Omental fat pad (tissue), 4 donors: ENCODE data around the gene FASTK. TPM values are rescaled to one million over a fixed set of nuclear protein-coding genes. Genes with fewer than 3 reads are reported as not detected.

Experiments
- ATAC-seq: fragments of 150-250 bp; one replicate; pipeline ENCODE4 v1.9.1; 2016; ENCODE audit warnings: mild to moderate bottlenecking, moderate library complexity; ENCODE audit not compliant: low FRiP score
- DNase-seq: peaks from one replicate; pipeline ENCODE4 v3.0.0-alpha.2; 2019; ENCODE audit warnings: low spot score
- total RNA-seq, 4 donors: library from RNA; depleted of rRNA; stranded (reverse); fragments of >200 nt; gene quantifications; one replicate each; pipeline ENCODE4 v1.1.0, GENCODE V29; 2016
- TF ChIP-seq, protein P1 (sequence below), 3 donors: fragments of 450-650 bp; IDR thresholded peaks; one replicate each; pipeline ENCODE4 v1.5.1; 2016 to 2017; ENCODE audit warnings: antibody characterized with exemption in 3 of 3, mild to moderate bottlenecking in 3 of 3, moderate library complexity in 2 of 3

FASTK gene
- total RNA-seq, 4 donors from 2014 or later = 44.0 to 67.6 (median 51.6) TPM

DNA sequence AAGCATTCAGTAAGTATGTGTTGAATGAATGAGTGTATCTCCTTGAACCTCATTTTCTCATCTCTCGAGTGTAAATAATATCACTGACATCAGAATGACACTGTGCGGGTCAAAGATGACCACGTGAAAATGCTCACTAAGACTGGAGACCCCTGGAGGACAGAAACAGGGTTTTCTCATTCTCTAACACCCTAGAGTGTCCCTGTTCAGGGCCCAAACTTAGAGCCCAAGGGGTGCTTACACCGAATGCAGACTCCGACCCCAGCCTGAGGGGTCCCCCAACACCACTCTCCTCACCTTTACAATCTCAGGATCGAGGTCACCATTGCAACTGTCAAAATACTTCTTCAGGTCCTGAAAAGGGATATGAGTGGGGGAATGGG, 24.3 kb downstream of the FASTK start:
- no peak for ATAC-seq
- TF ChIP-seq, protein P1, sequence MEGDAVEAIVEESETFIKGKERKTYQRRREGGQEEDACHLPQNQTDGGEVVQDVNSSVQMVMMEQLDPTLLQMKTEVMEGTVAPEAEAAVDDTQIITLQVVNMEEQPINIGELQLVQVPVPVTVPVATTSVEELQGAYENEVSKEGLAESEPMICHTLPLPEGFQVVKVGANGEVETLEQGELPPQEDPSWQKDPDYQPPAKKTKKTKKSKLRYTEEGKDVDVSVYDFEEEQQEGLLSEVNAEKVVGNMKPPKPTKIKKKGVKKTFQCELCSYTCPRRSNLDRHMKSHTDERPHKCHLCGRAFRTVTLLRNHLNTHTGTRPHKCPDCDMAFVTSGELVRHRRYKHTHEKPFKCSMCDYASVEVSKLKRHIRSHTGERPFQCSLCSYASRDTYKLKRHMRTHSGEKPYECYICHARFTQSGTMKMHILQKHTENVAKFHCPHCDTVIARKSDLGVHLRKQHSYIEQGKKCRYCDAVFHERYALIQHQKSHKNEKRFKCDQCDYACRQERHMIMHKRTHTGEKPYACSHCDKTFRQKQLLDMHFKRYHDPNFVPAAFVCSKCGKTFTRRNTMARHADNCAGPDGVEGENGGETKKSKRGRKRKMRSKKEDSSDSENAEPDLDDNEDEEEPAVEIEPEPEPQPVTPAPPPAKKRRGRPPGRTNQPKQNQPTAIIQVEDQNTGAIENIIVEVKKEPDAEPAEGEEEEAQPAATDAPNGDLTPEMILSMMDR (IDR thresholded peaks at IDR 0.05) = no peak
- DNase-seq = no peak

DNA sequence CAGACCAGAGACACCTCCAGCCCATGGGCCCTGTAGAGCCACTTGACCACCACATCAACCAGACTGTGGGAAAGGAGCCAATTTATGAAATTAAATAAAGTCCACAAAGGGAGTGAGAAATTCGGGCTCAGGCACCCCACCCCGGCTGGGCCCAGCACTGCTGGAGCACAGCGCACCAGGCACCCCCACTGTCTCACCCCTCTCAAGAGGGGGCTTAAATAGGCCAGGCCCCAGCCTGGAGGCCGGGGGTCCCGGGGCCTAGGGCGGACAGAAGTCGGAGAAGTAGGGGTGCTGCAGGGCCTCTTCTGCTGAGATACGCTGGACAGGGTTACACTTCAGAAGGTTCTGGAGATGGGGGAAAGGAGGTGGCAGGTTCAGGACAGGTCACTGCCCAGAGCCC, 26.9 kb downstream of the FASTK start:
- ATAC-seq (no peak), DNase-seq (no peak)
- TF ChIP-seq, protein P1 (IDR thresholded peaks at IDR 0.05) = no peak

DNA sequence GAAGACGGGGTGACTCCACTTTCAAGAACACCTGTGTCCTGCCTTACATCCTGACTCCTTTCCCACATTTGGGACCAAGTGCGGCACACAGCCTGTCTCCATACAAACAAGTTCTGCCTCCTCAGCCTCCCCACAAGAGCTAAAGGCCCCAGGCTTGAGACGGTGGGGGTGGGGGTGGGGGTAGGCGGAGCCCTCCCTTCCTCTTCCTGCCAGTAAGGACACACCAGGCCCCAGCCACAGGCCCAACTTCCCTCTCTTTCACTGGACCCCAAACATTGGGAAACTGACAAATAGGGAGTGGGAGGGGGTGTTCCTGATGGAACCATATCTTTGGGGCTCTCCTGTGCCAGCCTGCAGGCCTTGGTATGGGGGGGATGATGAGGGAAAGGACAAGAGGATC, 27.5 kb downstream of the FASTK start:
- TF ChIP-seq, protein P1 (IDR thresholded peaks at IDR 0.05) = no peak
- no peak for ATAC-seq
- DNase-seq = no peak

DNA sequence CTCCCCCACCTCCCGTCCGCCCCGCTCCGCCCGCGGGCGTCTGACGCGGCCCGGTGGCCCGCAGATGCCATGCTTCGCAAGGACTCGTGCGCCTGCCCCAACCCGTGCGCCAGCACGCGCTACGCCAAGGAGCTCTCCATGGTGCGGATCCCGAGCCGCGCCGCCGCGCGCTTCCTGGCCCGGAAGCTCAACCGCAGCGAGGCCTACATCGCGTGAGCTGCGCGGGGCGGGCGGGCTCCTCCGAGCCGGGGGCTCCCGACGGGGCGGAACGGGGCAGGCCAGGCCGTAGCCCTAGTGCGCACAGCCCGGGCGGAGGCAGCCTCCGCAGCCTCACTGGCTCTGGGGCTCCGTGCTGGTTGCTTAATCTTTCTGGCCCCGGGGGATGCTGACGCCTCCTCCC, 29.5 kb downstream of the FASTK start:
- TF ChIP-seq, protein P1 (IDR thresholded peaks at IDR 0.05) = no peak
- ATAC-seq (no peak), DNase-seq (no peak)

DNA sequence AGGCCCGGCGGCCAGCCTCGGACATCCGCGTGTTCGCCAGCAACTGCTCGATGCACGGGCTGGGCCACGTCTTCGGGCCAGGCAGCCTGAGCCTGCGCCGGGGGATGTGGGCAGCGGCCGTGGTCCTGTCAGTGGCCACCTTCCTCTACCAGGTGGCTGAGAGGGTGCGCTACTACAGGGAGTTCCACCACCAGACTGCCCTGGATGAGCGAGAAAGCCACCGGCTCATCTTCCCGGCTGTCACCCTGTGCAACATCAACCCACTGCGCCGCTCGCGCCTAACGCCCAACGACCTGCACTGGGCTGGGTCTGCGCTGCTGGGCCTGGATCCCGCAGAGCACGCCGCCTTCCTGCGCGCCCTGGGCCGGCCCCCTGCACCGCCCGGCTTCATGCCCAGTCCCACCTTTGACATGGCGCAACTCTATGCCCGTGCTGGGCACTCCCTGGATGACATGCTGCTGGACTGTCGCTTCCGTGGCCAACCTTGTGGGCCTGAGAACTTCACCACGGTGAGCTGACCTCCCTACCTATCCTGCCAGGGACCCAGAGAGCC, 31.6 kb downstream of the FASTK start:
- DNase-seq (no peak), ATAC-seq (no peak)
- TF ChIP-seq, protein P1 (IDR thresholded peaks at IDR 0.05) = no peak

DNA sequence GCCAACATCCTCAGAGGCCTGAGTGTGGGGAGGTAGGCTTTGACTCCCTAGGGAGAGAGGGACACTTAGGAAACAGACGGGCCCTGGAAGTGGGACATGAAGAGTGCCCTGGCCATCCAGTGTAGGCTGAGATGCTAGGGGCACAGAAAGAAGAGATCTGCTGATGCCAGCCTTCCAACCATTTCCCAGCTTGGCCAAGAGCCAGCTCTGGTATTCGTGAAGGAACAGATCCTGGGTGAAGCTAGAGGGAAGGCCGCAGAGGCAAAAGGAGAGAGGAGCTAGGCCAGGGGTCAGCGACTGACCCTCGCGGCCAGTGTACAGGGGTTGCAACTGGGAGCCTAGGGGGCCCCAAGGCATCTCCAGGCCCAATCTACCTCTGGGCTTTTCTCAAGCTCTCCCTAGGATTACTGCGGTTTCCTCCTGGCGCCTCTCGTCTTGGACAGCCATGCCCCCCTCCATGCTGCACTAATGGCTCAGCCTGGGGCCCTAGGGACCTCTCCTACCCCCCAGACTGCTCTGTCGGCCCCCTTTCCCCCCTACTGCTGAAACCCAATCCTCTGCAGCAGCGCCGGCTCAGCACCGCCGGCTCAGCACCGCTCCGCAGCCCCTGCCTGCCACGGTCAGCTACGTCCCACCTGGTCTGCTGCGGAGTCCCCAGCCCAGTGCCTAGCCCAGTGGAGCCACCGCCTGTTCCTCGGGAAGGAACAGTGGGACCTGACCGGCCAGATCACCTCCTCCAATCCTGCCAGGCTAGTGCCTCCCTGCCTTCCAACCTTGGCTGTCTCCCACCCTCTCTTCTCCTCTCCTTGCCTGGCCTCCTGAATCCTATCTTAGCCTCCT, 32.4 kb downstream of the FASTK start, which contains the start of gene ASIC3:
Gene ASIC3, plus strand, starts transcription at position 556 of the 840 bp plus-strand sequence. CDS start 355 bp downstream, outside the sequence.
- TF ChIP-seq, protein P1 (IDR thresholded peaks at IDR 0.05) = no peak
- ATAC-seq (no peak), DNase-seq (no peak)
